GM08714 (cell line): ENCODE data around the gene MED28.
"Not testable (repeated sequence)": the region's sequence is repeated elsewhere in the genome, so short reads cannot be mapped to it uniquely, and the experiment has no call there.

ENCODE experiments used
- H3K4me3 ChIP-seq: fragments of 200-500 bp; sonication (Bioruptor generic); 2 replicates; pipeline ENCODE4 v1.5.1; 2014; ENCODE audit warnings: mild to moderate bottlenecking, low read length, inconsistent platforms
- ZNF274 ChIP-seq: IDR thresholded peaks from 2 replicates; pipeline ENCODE4 v1.6.1; 2012; ENCODE audit warnings: mild to moderate bottlenecking, low read depth, low read length

MED28 gene

GRCh38 chr4:17636696-17637622 is 22.5 kb downstream of the MED28 start:
- no peak overlapping the region for H3K4me3 ChIP-seq
- TF ChIP-seq ZNF274, result no peak

- no peak for TF ChIP-seq ZNF274
- no peak overlapping the region for H3K4me3 ChIP-seq
Observed at GRCh38 chr4:17639136-17639535, 24.7 kb downstream of the MED28 start.

DNA sequence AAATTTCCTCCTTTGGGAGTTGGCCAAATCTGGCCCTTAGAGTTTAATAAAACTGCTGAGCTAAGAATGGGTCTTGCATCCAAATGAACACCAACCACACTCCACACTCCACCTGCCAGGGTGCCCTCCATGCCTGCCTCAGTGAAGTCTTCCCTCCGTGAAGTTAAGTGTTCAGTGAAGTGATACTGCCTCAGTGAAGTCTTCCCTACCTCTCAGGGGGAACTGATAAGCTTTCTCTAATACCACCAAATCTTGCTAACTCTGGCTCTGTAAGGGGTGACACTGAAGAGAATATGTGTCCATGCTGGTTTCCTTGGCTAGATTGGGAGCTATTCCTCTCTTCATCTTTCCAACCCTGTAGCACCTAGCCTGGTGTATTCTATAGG is 27.9 kb downstream of the MED28 start:
- TF ChIP-seq ZNF274, result no peak
- no peak overlapping the region for H3K4me3 ChIP-seq

GRCh38 chr4:17646693-17647092 is 32.3 kb downstream of the MED28 start:
- no peak overlapping the region for H3K4me3 ChIP-seq
- TF ChIP-seq ZNF274, result no peak

DNA sequence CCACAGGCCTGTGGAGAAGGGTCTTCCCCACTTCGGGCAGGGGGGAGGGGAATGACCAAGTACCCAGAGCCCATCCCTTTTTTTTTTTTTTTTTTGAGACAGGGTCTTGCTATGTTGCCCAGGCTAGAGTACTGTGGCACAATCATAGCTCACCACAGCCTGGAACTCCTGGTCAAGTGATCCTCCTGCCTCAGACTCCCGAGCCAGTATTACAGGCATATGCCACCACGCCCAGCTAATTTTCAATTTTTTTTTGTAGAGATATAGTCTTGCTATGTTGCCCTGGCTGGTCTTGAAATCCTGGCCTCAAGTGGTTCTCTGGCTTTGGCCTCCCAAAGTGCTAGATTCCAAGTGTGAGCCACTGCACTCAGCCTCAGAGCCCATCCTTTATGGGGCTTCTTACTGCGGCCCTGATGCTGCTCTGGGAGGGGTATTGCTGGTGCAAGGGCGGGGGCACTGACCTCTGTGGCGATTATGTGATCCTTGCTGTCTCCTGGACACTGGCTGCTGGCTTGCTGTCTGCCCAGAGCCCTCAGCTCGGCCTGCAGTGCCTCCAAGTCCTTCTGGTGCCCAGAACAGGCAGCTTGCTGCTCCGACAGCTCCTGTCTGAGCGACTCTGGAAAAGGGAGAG is 32.9 kb downstream of the MED28 start:
- TF ChIP-seq ZNF274, result no peak
- H3K4me3 ChIP-seq, result no peak overlapping the region

DNA sequence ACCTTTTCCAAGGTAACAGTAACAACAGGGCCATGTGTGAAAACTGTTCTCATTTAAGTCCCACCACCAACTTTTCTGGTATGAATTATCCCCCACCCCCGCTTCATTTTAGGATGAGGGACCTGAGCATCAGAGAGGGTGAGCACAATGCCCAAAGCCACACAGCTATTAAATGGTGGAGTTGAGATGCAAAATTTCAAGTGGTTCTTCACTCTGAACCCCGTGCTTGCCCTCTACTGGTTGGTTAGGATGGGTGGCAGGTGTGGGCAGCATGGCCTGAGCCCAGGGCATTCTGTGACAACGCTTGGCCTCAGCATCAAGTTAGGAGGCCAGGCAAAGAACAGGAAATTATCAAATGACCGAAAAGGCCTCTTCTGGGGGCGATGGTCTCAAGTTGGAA is 33.5 kb downstream of the MED28 start:
- no peak for TF ChIP-seq ZNF274
- no peak overlapping the region for H3K4me3 ChIP-seq

DNA sequence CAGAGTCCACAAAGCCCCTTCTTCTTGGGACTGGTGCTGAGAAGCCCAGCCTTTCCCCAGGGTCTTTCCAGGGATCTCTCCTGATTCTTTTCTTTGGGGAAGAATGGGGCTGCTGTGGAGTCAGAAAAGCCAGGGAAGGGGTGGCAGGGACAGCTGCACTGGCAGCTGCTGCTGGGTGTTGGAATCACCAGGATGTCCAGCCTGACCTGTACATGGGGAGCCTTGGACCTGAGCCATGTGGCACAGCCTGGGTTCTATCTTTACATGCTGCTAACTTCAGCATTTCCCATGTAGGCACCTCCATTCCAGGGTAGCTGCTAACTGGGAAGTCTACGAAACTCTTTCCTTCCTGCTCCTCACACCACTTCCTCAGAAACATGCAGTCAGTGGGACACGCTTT is 36.0 kb downstream of the MED28 start:
- H3K4me3 ChIP-seq, result no peak overlapping the region
- TF ChIP-seq ZNF274, result no peak

- no peak for TF ChIP-seq ZNF274
- no peak overlapping the region for H3K4me3 ChIP-seq
Observed at GRCh38 chr4:17654701-17655100, 40.3 kb downstream of the MED28 start.

DNA sequence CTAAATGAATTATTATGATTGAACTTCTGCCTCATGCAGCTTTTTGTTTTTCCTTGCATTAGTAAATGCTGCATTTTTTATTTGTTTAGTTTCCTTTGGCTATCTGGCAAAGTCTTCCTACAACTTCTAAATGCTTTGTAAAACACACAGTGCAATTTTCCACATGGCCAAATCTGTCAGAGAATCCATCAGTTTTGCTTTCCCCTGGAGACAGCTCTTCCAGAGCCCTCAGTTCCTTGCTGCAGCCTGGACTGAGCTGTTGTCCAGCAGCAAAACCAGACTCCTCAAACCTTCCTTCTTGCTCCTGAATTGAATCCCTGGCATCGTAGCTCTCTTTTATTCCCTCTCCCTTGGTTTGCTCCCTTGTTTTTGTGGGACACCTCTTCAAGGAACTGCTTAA is 42.6 kb downstream of the MED28 start:
- H3K4me3 ChIP-seq, result no peak overlapping the region
- TF ChIP-seq ZNF274, result no peak

DNA sequence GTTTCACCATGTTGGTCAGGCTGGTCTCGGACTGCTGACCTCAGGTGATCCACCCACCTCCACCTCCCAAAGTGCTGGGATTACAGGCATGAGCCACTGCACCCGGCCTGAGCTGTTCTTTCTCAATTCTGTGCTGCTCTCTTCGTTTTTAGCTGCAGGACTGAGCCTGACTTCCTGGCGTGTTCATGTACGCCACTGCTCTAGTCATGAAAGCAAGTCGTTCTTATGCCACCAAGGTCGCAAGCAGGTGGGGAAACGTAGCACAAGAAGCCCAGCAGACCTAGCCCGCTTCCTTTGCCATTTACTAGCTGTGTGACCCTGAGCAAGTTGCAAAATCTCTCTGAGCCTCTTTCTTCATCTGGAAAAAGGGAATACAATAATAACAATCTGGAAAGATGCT is 43.4 kb downstream of the MED28 start:
- TF ChIP-seq ZNF274, result no peak
- H3K4me3 ChIP-seq, result no peak overlapping the region

DNA sequence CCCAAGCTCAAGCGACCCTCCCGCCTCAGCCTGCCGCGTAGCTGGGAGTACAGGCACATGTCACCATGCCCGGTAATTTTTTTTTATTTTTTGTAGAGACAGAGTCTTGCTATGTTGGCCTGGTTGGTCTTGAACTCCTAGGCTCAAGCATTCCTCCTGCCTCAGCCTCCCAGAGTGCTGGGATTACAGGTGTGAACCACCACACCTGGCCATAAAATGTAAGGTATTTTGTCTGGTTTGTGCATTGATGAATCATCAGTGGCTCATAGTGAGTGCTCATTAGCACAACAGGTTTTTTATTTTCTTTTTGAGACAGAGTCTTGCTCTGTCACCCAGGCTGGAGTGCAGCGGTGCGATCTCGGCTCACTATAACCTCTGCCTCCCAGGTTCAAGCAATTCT is 44.8 kb downstream of the MED28 start:
- not testable (repeated sequence) for H3K4me3 ChIP-seq

GRCh38 chr4:17662694-17663093 is 48.3 kb downstream of the MED28 start:
- TF ChIP-seq ZNF274, result no peak
- no peak overlapping the region for H3K4me3 ChIP-seq

GRCh38 chr4:17664755-17665154 is 50.3 kb downstream of the MED28 start:
- no peak overlapping the region; the same call in 1 of the 2 replicates for H3K4me3 ChIP-seq
- TF ChIP-seq ZNF274, result no peak

- no peak overlapping the region for H3K4me3 ChIP-seq
- TF ChIP-seq ZNF274, result no peak
Observed at GRCh38 chr4:17665346-17665745, 50.9 kb downstream of the MED28 start.

- TF ChIP-seq ZNF274, result no peak
Observed at GRCh38 chr4:17665852-17666251, 51.4 kb downstream of the MED28 start.

GRCh38 chr4:17667253-17667652 is 52.8 kb downstream of the MED28 start:
- no peak for TF ChIP-seq ZNF274
- no peak overlapping the region for H3K4me3 ChIP-seq

More at GRCh38 chr4:17665852-17666251, 51.4 kb downstream of the MED28 start:
- H3K4me3 ChIP-seq, result no peak overlapping the region
